HFFc6 (cell line): ENCODE measurements around the gene STK10. TPM values are rescaled to one million over a fixed set of nuclear protein-coding genes. Genes with fewer than 3 reads are reported as not detected.
A peak's percentile ranks its signal among the peaks of the same experiment; 100 is the strongest.

Experiments
- DNase-seq: peaks from one replicate; pipeline ENCODE4 v3.0.0-alpha.2; 2018
- H3K27ac Mint-ChIP-seq: 2 replicates; pipeline ENCODE4 v1.8.0; 2020; ENCODE audit warnings: mild to moderate bottlenecking, mixed read lengths
- H3K27me3 Mint-ChIP-seq: 2 replicates; pipeline ENCODE4 v1.8.0; 2021; ENCODE audit warnings: mild to moderate bottlenecking, moderate library complexity, mixed read lengths; ENCODE audit not compliant: insufficient read depth
- H3K36me3 Mint-ChIP-seq: 2 replicates; pipeline ENCODE4 v1.8.0; 2021; ENCODE audit warnings: low read depth, mixed read lengths
- H3K4me1 Mint-ChIP-seq: 2 replicates; pipeline ENCODE4 v1.8.0; 2020; ENCODE audit warnings: low read depth, mixed read lengths
- H3K4me3 Mint-ChIP-seq: 2 replicates; pipeline ENCODE4 v1.8.0; 2020; ENCODE audit warnings: mild to moderate bottlenecking, moderate library complexity, mixed read lengths
- H3K9me3 Mint-ChIP-seq: 2 replicates; pipeline ENCODE4 v1.8.0; 2020; ENCODE audit warnings: mild to moderate bottlenecking, mixed read lengths
- total RNA-seq, 6 experiments: library from RNA; stranded (reverse); fragmentation: NEBNext Ultra II Directional; extraction: Animal tissue kit (Norgen Biotek cat#: 25700); gene quantifications; 2 replicates in 1 of 6; 3 replicates in 5 of 6; pipeline ENCODE4 v1.2.3, GENCODE V29; 2021
- TF ChIP-seq, protein P1 (sequence below): fragments of 200-600 bp; sonication (generic); IDR thresholded peaks from 2 replicates; pipeline ENCODE4 v1.5.0; 2021; ENCODE audit warnings: antibody characterized with exemption, mild to moderate bottlenecking

STK10 gene
- total RNA-seq, 6 experiments from 2014 or later: 39.8 to 51.6 (median 47.5) TPM

DNA sequence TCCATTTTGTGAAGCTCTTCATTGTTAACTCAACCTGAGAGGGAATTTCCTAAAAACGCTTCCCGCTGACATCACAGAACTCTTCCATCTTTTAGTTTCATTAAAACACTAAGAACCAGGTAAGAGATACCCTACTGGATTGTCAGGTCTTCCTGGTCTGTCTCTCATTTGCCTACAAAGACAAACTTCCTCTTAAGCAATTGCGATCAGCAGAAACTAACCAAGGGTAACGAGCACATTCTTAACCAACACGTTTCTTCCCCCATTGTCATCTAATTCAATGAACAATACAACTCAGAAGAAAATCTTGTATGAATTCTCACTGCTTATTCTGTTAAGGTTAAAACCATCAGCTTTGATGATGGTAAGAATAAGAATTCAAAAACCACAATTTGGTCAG is 188.1 kb downstream of the STK10 start:
- H3K4me3 Mint-ChIP-seq: no peak overlapping the region
- no peak overlapping the region for H3K27ac Mint-ChIP-seq
- TF ChIP-seq, protein P1, sequence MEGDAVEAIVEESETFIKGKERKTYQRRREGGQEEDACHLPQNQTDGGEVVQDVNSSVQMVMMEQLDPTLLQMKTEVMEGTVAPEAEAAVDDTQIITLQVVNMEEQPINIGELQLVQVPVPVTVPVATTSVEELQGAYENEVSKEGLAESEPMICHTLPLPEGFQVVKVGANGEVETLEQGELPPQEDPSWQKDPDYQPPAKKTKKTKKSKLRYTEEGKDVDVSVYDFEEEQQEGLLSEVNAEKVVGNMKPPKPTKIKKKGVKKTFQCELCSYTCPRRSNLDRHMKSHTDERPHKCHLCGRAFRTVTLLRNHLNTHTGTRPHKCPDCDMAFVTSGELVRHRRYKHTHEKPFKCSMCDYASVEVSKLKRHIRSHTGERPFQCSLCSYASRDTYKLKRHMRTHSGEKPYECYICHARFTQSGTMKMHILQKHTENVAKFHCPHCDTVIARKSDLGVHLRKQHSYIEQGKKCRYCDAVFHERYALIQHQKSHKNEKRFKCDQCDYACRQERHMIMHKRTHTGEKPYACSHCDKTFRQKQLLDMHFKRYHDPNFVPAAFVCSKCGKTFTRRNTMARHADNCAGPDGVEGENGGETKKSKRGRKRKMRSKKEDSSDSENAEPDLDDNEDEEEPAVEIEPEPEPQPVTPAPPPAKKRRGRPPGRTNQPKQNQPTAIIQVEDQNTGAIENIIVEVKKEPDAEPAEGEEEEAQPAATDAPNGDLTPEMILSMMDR: no peak

DNA sequence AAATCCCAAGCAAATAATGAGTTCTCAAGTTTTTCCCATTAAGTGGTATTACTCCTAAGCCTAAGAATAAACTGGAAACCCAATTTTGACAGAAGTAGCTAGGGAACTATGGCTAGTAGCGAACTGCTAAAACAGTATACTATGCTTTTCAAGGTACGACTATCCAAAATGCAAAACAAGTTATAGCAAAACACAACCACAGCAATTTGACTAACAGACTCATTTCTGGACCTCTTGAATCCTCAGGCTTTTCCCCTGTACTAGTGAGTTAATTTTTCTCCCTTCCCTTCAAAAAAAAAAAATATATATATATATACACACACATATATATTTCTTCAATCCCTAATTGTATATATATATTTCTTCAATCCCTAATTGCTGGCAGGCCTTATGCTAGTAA is 188.9 kb downstream of the STK10 start:
- H3K36me3 Mint-ChIP-seq: peaks cover 12% of the 10 kb centered on the region; the same call in 1 of the 2 replicates
- TF ChIP-seq, protein P1: no peak
- no peak overlapping the region for H3K27ac Mint-ChIP-seq
- H3K27me3 Mint-ChIP-seq: no peaks in the 10 kb centered on the region
- no peaks in the 10 kb centered on the region for H3K9me3 Mint-ChIP-seq
- no peak for DNase-seq
- H3K4me3 Mint-ChIP-seq: no peak overlapping the region
- peaks cover 63% of the 10 kb centered on the region for H3K4me1 Mint-ChIP-seq

More for the DNA sequence above, 188.1 kb downstream of the STK10 start:
- H3K9me3 Mint-ChIP-seq: no peaks in the 10 kb centered on the region
- H3K36me3 Mint-ChIP-seq: peaks cover 12% of the 10 kb centered on the region; the same call in 1 of the 2 replicates
- H3K27me3 Mint-ChIP-seq: no peaks in the 10 kb centered on the region
- H3K4me1 Mint-ChIP-seq: peaks cover 71% of the 10 kb centered on the region
- DNase-seq: no peak

DNA sequence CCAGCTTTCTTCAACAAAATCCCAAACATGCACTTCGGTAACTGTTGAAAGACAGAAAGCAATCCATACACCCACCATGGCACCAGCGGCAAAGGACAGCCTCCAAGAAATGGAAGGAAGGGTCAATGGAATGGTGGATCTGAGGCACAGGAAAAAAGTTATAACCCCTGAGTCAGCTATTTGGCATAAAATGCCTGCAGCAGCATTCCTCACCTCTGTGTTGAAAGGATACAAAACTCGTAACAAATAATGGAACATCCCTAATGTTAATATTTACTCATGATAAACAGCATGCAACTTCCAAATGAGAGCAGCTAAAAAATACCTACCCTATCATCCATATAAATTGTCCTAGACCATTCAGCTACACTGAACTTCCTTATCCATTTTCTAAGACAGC is 191.0 kb downstream of the STK10 start:
- Mint-ChIP-seq H3K36me3 (peaks cover 17% of the 10 kb centered on the region), H3K4me3 (no peak overlapping the region), H3K9me3 (no peaks in the 10 kb centered on the region), H3K27me3 (no peaks in the 10 kb centered on the region), H3K4me1 (peaks cover 52% of the 10 kb centered on the region), H3K27ac (no peak overlapping the region)
- no peak for DNase-seq
- TF ChIP-seq, protein P1: no peak

DNA sequence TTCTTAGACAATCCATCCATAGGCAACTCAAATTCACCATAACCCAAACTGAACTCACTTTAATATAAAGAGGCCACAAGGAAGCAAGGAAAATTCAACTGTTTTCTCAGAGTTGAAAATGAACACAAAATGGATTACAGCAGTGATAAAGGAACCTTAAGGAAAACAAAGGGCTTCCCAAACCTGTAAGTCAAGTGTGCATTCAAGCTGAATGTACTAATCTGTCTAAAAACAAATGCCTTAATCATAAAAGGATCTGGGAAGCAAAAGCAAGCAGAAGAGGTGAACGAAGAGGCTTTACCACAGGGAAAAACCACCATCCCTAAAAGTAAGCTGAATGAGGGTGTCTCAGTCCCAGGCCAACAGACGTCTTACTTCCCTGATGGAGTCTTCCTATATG is 195.2 kb downstream of the STK10 start:
- no peaks in the 10 kb centered on the region for H3K9me3 Mint-ChIP-seq
- no peak overlapping the region for H3K4me3 Mint-ChIP-seq
- TF ChIP-seq, protein P1: no peak
- peaks cover 56% of the 10 kb centered on the region for H3K4me1 Mint-ChIP-seq
- no peaks in the 10 kb centered on the region for H3K27me3 Mint-ChIP-seq
- no peak for DNase-seq
- H3K27ac Mint-ChIP-seq: 0 out of 2 replicates have a peak overlapping the region, but pooled peaks have one; percentile 4
- peaks cover 39% of the 10 kb centered on the region for H3K36me3 Mint-ChIP-seq

DNA sequence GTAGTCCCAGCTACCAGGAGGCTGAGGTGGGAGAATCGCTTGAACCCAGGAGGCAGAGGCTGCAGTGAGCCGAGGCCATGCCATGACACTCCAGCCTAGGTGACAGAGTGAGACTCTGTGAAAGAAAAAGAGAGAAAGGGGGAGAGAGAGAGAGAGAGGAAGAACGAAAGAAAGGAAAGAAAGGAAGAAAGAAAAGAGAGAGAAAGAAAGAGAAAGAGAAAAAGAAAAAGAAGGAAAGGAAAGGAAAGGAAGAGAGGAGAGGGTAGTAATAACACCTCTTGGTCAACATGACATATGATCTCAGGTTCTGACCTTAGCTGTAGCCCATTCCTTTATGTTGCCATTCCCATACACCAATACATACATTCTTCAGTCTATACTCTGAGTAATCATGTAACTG is 195.7 kb downstream of the STK10 start:
- no peak overlapping the region for H3K4me3 Mint-ChIP-seq

More for the DNA sequence above, 195.7 kb downstream of the STK10 start:
- Mint-ChIP-seq H3K4me1 (peaks cover 53% of the 10 kb centered on the region), H3K27me3 (no peaks in the 10 kb centered on the region), H3K9me3 (no peaks in the 10 kb centered on the region), H3K36me3 (peaks cover 42% of the 10 kb centered on the region), H3K27ac (no peak overlapping the region)
- TF ChIP-seq, protein P1: no peak
- no peak for DNase-seq

Other genes with a start within 250 kb of the STK10 start
- 10 to 100 TPM; 54.5 to 60.5 (median 58.5) TPM for gene FBXW11, start 181.6 kb downstream of the STK10 start, total RNA-seq
- not detected for gene EFCAB9, start 5.9 kb upstream of the STK10 start, total RNA-seq
- gene UBTD2, start 95.5 kb upstream of the STK10 start, total RNA-seq: 10 to 100 TPM; 15.2 to 19.5 (median 17.7) TPM